HCT116 (cell line): ENCODE measurements around the gene SLC2A13. TPM values are rescaled to one million over a fixed set of nuclear protein-coding genes. Genes with fewer than 3 reads are reported as not detected.

ENCODE experiments used
- ATAC-seq: fragments of 200-7000 bp; cut with Tn5 transposase; 2 replicates; pipeline ENCODE4 v1.9.1; 2020; ENCODE audit warnings: mild to moderate bottlenecking, moderate library complexity
- BruUV-seq: library from RNA; stranded (reverse); fragments of 400-500 nt; replicated peaks from 2 replicates; lab custom pipeline; 2021; lab: Mats Ljungman, UMichigan
- CTCF ChIA-PET: fragments of 300-600 bp; sonication (Branson Sonifier 250); formaldehyde crosslinking; loops from one replicate; lab custom pipeline; 2021; ENCODE audit warnings: antibody characterized with exemption; lab: Charles Lee
- POLR2A ChIA-PET: fragments of 300-600, 350-600 bp; sonication (Branson Sonifier 250); formaldehyde crosslinking; loops from one replicate; lab custom pipeline; 2021; ENCODE audit warnings: antibody characterized with exemption; lab: Charles Lee
- RAD21 ChIA-PET, 2 experiments: fragments of 300-600 bp; sonication (Branson Sonifier 250); formaldehyde crosslinking; loops; one replicate each; lab custom pipeline; 2023; ENCODE audit warnings: low total read pairs in 2 of 2; ENCODE audit not compliant: uncharacterized antibody in 2 of 2, unreplicated experiment in 2 of 2, low non-redundant PET in 1 of 2; lab: Charles Lee
- DNase-seq: peaks from one replicate; pipeline ENCODE4 v3.0.0-alpha.2; 2010; ENCODE audit warnings: low read depth, low spot score
- H2AFZ ChIP-seq: fragments of 200-600 bp; shearing (Covaris generic), sonication (generic); 2 replicates; pipeline ENCODE4 v1.6.1; 2017; ENCODE audit warnings: low read depth, mixed run types, mixed read lengths, antibody characterized with exemption, low read length; ENCODE audit not compliant: poor library complexity, severe bottlenecking
- H3K27ac ChIP-seq: 2 replicates; pipeline ENCODE4 v1.5.1; 2012; ENCODE audit warnings: low read depth, low read length
- H3K27me3 ChIP-seq: fragments of 200-600 bp; sonication (generic); 2 replicates; pipeline ENCODE4 v1.6.1; 2016; ENCODE audit warnings: mixed run types, low read length, mixed read lengths; ENCODE audit not compliant: insufficient read depth
- H3K36me3 ChIP-seq, 2 experiments: fragments of 200-500 bp in 1 of 2; fragments of 200-600 bp in 1 of 2; sonication (Bioruptor generic) in 1 of 2; sonication (generic) in 1 of 2; 2 replicates each; pipeline versions ENCODE4 v1.5.1 to v1.6.1; 2014 to 2016; ENCODE audit warnings: low read length in 2 of 2, inconsistent platforms in 1 of 2, mixed read lengths in 1 of 2, mixed run types in 1 of 2; ENCODE audit not compliant: insufficient read depth in 2 of 2, control insufficient read depth in 1 of 2
- H3K4me1 ChIP-seq, 2 experiments: fragments of 200-600 bp in 1 of 2; sonication (generic) in 1 of 2; 2 replicates each; pipeline versions ENCODE4 v1.5.1 to v1.6.1; 2012 to 2017; ENCODE audit warnings: low read length in 2 of 2, inconsistent platforms in 1 of 2, mild to moderate bottlenecking in 1 of 2, mixed read lengths in 1 of 2, mixed run types in 1 of 2, moderate library complexity in 1 of 2; ENCODE audit not compliant: insufficient read depth in 2 of 2, control insufficient read depth in 1 of 2
- H3K4me2 ChIP-seq: fragments of 200-600 bp; sonication (generic); 2 replicates; pipeline ENCODE4 v1.6.1; 2017; ENCODE audit warnings: mixed run types, low read length, mixed read lengths
- H3K4me3 ChIP-seq, 2 experiments: fragments of 200-600 bp in 1 of 2; sonication (generic) in 1 of 2; replicated peaks in 1 of 2; 2 replicates each; pipeline ENCODE4 v1.5.1; 2011 to 2016; ENCODE audit warnings: low read length in 2 of 2, control low read depth in 1 of 2, low read depth in 1 of 2, mild to moderate bottlenecking in 1 of 2, mixed read lengths in 1 of 2, mixed run types in 1 of 2
- H3K79me2 ChIP-seq: fragments of 200-600 bp; sonication (generic); 2 replicates; pipeline ENCODE4 v1.6.1; 2017; ENCODE audit warnings: mild to moderate bottlenecking, mixed run types, low read length, moderate library complexity, mixed read lengths; ENCODE audit not compliant: insufficient read depth
- H3K9ac ChIP-seq: fragments of 200-600 bp; sonication (generic); 2 replicates; pipeline ENCODE4 v1.6.1; 2016; ENCODE audit warnings: low read length, mixed read lengths
- H3K9me2 ChIP-seq: fragments of 200-600 bp; sonication (generic), shearing (Covaris generic); 2 replicates; pipeline ENCODE4 v1.6.1; 2017; ENCODE audit warnings: mixed run types, mild to moderate bottlenecking, moderate library complexity; ENCODE audit not compliant: insufficient read depth
- H3K9me3 ChIP-seq, 2 experiments: fragments of 200-500 bp in 1 of 2; fragments of 200-600 bp in 1 of 2; sonication (Bioruptor generic) in 1 of 2; sonication (generic) in 1 of 2; 2 replicates each; pipeline ENCODE4 v1.6.1; 2014 to 2017; ENCODE audit warnings: low read length in 2 of 2, mixed read lengths in 2 of 2, inconsistent platforms in 1 of 2, low read depth in 1 of 2, mild to moderate bottlenecking in 1 of 2, mixed run types in 1 of 2, moderate library complexity in 1 of 2; ENCODE audit not compliant: control insufficient read depth in 1 of 2, insufficient read depth in 1 of 2
- H4K20me1 ChIP-seq: fragments of 200-600 bp; sonication (generic), shearing (Covaris generic); 2 replicates; pipeline ENCODE4 v1.6.1; 2017; ENCODE audit warnings: mixed run types, mild to moderate bottlenecking, moderate library complexity; ENCODE audit not compliant: insufficient read depth
- ATF3 ChIP-seq: IDR thresholded peaks from 2 replicates; pipeline ENCODE4 v1.6.1; 2012
- CEBPB ChIP-seq: IDR thresholded peaks from 2 replicates; pipeline ENCODE4 v1.6.1; 2012; ENCODE audit warnings: low read depth
- CTCF ChIP-seq, 3 experiments: fragments of 200-600 bp in 1 of 3; sonication (generic) in 1 of 3; IDR thresholded peaks in 2 of 3; conservative IDR thresholded peaks in 1 of 3; 2 replicates each; pipeline ENCODE4 v1.5.1; 2012 to 2017; ENCODE audit warnings: low read depth in 2 of 3, low read length in 2 of 3, antibody characterized with exemption in 1 of 3, borderline replicate concordance in 1 of 3, control low read depth in 1 of 3, mild to moderate bottlenecking in 1 of 3, mixed read lengths in 1 of 3, mixed run types in 1 of 3, moderate library complexity in 1 of 3; ENCODE audit not compliant: insufficient read depth in 1 of 3
- EGR1 ChIP-seq: IDR thresholded peaks from 2 replicates; pipeline ENCODE4 v1.6.1; 2012; ENCODE audit warnings: low read depth
- ELF1 ChIP-seq: IDR thresholded peaks from 2 replicates; pipeline ENCODE4 v1.6.1; 2012; ENCODE audit warnings: low read depth, borderline replicate concordance
- EZH2phosphoT487 ChIP-seq: fragments of 200-600 bp; IDR thresholded peaks from 2 replicates; pipeline ENCODE4 v1.6.1; 2018; ENCODE audit warnings: antibody characterized with exemption, borderline replicate concordance
- FOSL1 ChIP-seq: IDR thresholded peaks from 2 replicates; pipeline ENCODE4 v1.6.1; 2012; ENCODE audit warnings: low read depth
- JUND ChIP-seq: IDR thresholded peaks from 2 replicates; pipeline ENCODE4 v1.6.1; 2012
- POLR2A ChIP-seq: IDR thresholded peaks from 2 replicates; pipeline ENCODE4 v1.7.0; 2011; ENCODE audit warnings: borderline replicate concordance; ENCODE audit not compliant: insufficient read depth, insufficient read length; ENCODE audit errors: extremely low read depth
- POLR2AphosphoS5 ChIP-seq: IDR thresholded peaks from 2 replicates; pipeline ENCODE4 v1.6.1; 2011; ENCODE audit warnings: mild to moderate bottlenecking, low read depth, low read length, moderate library complexity
- SIN3A ChIP-seq: IDR thresholded peaks from 2 replicates; pipeline ENCODE4 v1.6.1; 2012; ENCODE audit warnings: low read depth
- SRF ChIP-seq: IDR thresholded peaks from 2 replicates; pipeline ENCODE4 v1.6.1; 2012; ENCODE audit warnings: low read depth
- YY1 ChIP-seq: IDR thresholded peaks from 2 replicates; pipeline ENCODE4 v1.6.1; 2011; ENCODE audit warnings: low read length, low read depth, moderate library complexity, mild to moderate bottlenecking; ENCODE audit not compliant: insufficient replicate concordance; ENCODE audit errors: extremely low read depth
- ZFX ChIP-seq: fragments of 450-650 bp; IDR thresholded peaks from 2 replicates; pipeline ENCODE4 v1.6.1; 2017
- ZNF274 ChIP-seq: fragments of 200-500 bp; sonication (Bioruptor generic); IDR thresholded peaks from 2 replicates; pipeline ENCODE4 v1.6.1; 2014; ENCODE audit warnings: mild to moderate bottlenecking, low read depth, low read length, inconsistent platforms
- intact Hi-C: fragments of 100-400 bp; cut with micrococcal nuclease; formaldehyde crosslinking; loops from 2 replicates; pipeline ENCODE4 v1.10.0; 2022
- total RNA-seq: library from RNA; stranded (reverse); gene quantifications from one replicate; pipeline ENCODE4 v1.2.1, GENCODE V29; 2021; ENCODE audit not compliant: unreplicated experiment

SLC2A13 gene
- total RNA-seq, 1 experiment from 2014 or later, result 6.8 TPM

DNA sequence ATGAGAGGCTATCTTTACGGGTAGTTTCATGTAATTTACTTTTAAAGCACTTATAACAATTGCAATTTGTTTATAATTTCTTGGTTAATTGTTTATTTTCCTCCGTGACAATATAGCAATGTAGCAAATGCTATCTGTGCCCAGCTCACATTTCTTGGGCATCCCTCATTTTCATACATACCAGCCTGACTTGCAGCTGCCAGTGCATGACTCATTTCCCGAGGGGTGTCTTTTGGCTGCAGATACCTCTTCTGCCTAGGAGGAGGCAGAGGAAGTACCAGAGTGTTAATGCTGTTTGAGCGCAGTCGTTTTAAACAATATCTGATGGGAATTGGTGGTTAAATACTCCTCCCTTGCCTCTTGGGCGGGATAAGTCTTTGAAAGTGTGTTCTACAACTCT lies 382.1 kb downstream of the SLC2A13 start:
- H3K9ac ChIP-seq, result no peak overlapping the region
- POLR2A ChIA-PET, result interaction anchor here (0.6 kb wide), 1 partner anchor 521 kb away, joined by 4 read pairs; no protein-coding TSS in a partner anchor
- BruUV-seq, result no TSS peak
- no peaks in the 10 kb centered on the region for H4K20me1 ChIP-seq
- CTCF ChIA-PET, result no interaction called here
- ATAC-seq (no peak), DNase-seq (no peak)
- RAD21 ChIA-PET, result no interaction called here
- no peaks in the 10 kb centered on the region for H3K4me1 ChIP-seq
- H3K9me3 ChIP-seq, result no peaks in the 10 kb centered on the region
- TF ChIP-seq ELF1, result no peak
- no peak for TF ChIP-seq POLR2A
- TF ChIP-seq FOSL1, result 0 out of 2 replicates have a peak, but pooled peaks have one; percentile 11
- no peak overlapping the region for H3K27ac ChIP-seq
- no peaks in the 10 kb centered on the region for H3K27me3 ChIP-seq
- H2AFZ ChIP-seq, result no peak overlapping the region
- H3K36me3 ChIP-seq, result no peaks in the 10 kb centered on the region
- intact Hi-C loops, result loop anchor here (10.0 kb wide), 1 partner anchor 61 kb away; no protein-coding TSS in a partner anchor
- no peaks in the 10 kb centered on the region for H3K79me2 ChIP-seq
- H3K9me2 ChIP-seq, result no peaks in the 10 kb centered on the region
- no peak overlapping the region for H3K4me2 ChIP-seq
- no peak overlapping the region for H3K4me3 ChIP-seq

GRCh38 chr12:39722504-39722903 lies 383.4 kb downstream of the SLC2A13 start:
- intact Hi-C loops, result loop anchor here (10.0 kb wide), 1 partner anchor 62 kb away; no protein-coding TSS in a partner anchor
- DNase-seq, result no peak
- TF ChIP-seq SRF (no peak), JUND (no peak), EGR1 (no peak), ATF3 (no peak), CEBPB (no peak), POLR2AphosphoS5 (no peak), SIN3A (no peak), ZNF274 (no peak), FOSL1 (no peak), YY1 (no peak), CTCF (IDR thresholded peaks at IDR 0.05 in 2 of 3, conservative IDR thresholded peaks at IDR 0.05 in 1 of 3; ENCODE audit: borderline replicate concordance in 1 of 3, insufficient read depth in 1 of 3, low read depth in 2 of 3, low read length in 2 of 3) (no peak), EZH2phosphoT487 (no peak), ZFX (no peak)
- TF ChIP-seq, all 23 proteins: peak for 0
- Histone ChIP-seq H3K9ac (no peak overlapping the region), H3K9me2 (no peaks in the 10 kb centered on the region), H3K27me3 (no peaks in the 10 kb centered on the region), H3K4me2 (no peak overlapping the region), H3K36me3 (no peaks in the 10 kb centered on the region), H4K20me1 (no peaks in the 10 kb centered on the region), H3K9me3 (no peaks in the 10 kb centered on the region), H3K4me3 (no peak overlapping the region), H2AFZ (no peak overlapping the region), H3K27ac (no peak overlapping the region), H3K79me2 (no peaks in the 10 kb centered on the region), H3K4me1 (no peaks in the 10 kb centered on the region)
- ChIA-PET RAD21 (no interaction called here), POLR2A (no interaction called here), CTCF (interaction anchor here (0.6 kb wide), 1 partner anchor 31 kb away, joined by 3 read pairs; no protein-coding TSS in a partner anchor)
- BruUV-seq, result no TSS peak
- no peak for ATAC-seq
